Smooth muscle cell (in vitro differentiated cells): Measurements from ENCODE around the gene BAIAP2. TPM values are rescaled to one million over a fixed set of nuclear protein-coding genes. Genes with fewer than 3 reads are reported as not detected.

Experiments used
- DNase-seq: peaks from one replicate; lab custom pipeline; 2025; ENCODE audit not compliant: unreplicated experiment; lab: John Stamatoyannopoulos, UW
- H2AFZ ChIP-seq: fragments of 200-600 bp; sonication (generic); 2 replicates; pipeline ENCODE4 v1.6.0; 2016; ENCODE audit warnings: antibody characterized with exemption, low read depth, mild to moderate bottlenecking
- H3F3A ChIP-seq: fragments of 200-600 bp; sonication (generic); 2 replicates; pipeline ENCODE4 v1.6.0; 2017; ENCODE audit warnings: antibody characterized with exemption, low read depth
- H3K27ac ChIP-seq: fragments of 200-600 bp; sonication (generic); 2 replicates; pipeline ENCODE4 v1.5.1; 2016; ENCODE audit warnings: low read depth, mild to moderate bottlenecking
- H3K27me3 ChIP-seq: fragments of 200-600 bp; sonication (generic); 2 replicates; pipeline ENCODE4 v1.6.1; 2016; ENCODE audit warnings: low read depth, mild to moderate bottlenecking
- H3K36me3 ChIP-seq: fragments of 200-600 bp; sonication (generic); 2 replicates; pipeline ENCODE4 v1.5.1; 2016; ENCODE audit warnings: low read depth
- H3K4me1 ChIP-seq: fragments of 200-600 bp; sonication (generic); 2 replicates; pipeline ENCODE4 v1.5.1; 2016; ENCODE audit warnings: low read depth
- H3K4me2 ChIP-seq: fragments of 200-600 bp; sonication (generic); 2 replicates; pipeline ENCODE4 v1.6.0; 2016; ENCODE audit warnings: mild to moderate bottlenecking
- H3K4me3 ChIP-seq: fragments of 200-600 bp; sonication (generic); 2 replicates; pipeline ENCODE4 v1.5.1; 2016; ENCODE audit warnings: mild to moderate bottlenecking
- H3K79me2 ChIP-seq: fragments of 200-600 bp; sonication (generic); 2 replicates; pipeline ENCODE4 v1.6.0; 2016; ENCODE audit warnings: low read depth, mild to moderate bottlenecking
- H3K9ac ChIP-seq: fragments of 200-600 bp; sonication (generic); 2 replicates; pipeline ENCODE4 v1.6.0; 2016; ENCODE audit warnings: low read depth
- H3K9me3 ChIP-seq: fragments of 200-600 bp; sonication (generic); replicated peaks from 2 replicates; pipeline ENCODE4 v1.5.1; 2016; ENCODE audit warnings: low read depth
- H4K20me1 ChIP-seq: fragments of 200-600 bp; sonication (generic); 2 replicates; pipeline ENCODE4 v1.6.0; 2016; ENCODE audit warnings: low read depth
- WGBS: methylation state at CpG from one replicate; pipeline ENCODE4 v1.1.7; 2016; ENCODE audit warnings: low lambda C conversion rate; 5-methylcytosine and 5-hydroxymethylcytosine counted together
- polyA plus RNA-seq: library from polyadenylated mRNA; unstranded; fragments of >200 nt; fragmentation: Nextera tagmentation; extraction: Ambion mirVana; gene quantifications from 2 replicates; pipeline ENCODE4 v1.2.1, GENCODE V29; 2016
- total RNA-seq: library from RNA; depleted of rRNA; stranded (reverse); fragments of >200 nt; gene quantifications from 2 replicates; pipeline ENCODE4 v1.2.3, GENCODE V29; 2014
- TF ChIP-seq, protein P1 (sequence below): fragments of 200-600 bp; sonication (generic); IDR thresholded peaks from 2 replicates; pipeline ENCODE4 v1.5.1; 2017; ENCODE audit warnings: borderline replicate concordance, mild to moderate bottlenecking, antibody characterized with exemption; ENCODE audit not compliant: insufficient read depth, poor library complexity, severe bottlenecking

The BAIAP2 gene
- total and polyA plus RNA-seq, 2 experiments from 2014 or later = 26.6 to 41.9 TPM

DNA sequence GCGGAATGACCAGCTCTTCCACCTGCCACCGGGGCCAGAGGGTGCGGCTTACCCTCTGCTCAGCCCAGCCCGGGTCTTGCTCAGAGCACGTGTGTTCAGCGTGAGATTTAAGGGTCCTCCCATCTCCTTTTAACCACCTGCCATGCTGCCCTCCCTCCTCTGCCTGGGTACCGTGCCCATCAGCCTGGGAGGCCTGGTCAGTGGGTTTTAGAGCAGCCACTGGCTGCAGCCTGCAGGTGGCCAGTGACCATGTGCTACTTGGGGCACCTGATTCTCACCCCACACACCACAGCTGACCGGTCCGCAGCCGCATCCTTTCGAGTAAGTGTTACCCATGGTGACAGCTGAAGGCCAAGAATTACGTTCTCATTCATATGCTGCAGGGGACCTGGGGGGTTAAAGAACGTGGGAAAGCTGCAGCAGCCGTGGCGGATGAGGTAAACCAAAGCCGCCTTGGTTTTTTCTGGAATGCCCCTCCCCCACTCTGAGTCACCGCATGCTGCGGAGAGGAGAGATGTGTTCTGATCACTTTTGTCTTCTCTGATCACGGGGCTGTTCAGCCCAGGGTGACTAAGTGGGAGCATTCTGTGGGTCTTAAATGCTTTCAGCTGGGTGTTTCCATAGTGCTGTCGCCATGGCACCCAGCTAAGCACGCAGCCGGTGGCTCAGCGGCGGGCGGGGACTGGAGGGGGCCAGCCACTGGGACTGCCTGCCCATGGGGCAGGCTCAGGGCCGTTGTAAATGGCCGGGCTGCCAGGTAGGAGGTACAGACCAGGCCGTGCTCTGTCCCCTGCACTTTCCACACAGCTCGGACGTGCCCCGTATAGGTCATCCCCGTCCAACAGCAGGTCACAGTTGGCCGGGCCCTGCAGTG lies 59.8 kb downstream of the BAIAP2 start:
- 18% methylated on average over 33 of the region's 33 CpGs for WGBS
- TF ChIP-seq, protein P1, sequence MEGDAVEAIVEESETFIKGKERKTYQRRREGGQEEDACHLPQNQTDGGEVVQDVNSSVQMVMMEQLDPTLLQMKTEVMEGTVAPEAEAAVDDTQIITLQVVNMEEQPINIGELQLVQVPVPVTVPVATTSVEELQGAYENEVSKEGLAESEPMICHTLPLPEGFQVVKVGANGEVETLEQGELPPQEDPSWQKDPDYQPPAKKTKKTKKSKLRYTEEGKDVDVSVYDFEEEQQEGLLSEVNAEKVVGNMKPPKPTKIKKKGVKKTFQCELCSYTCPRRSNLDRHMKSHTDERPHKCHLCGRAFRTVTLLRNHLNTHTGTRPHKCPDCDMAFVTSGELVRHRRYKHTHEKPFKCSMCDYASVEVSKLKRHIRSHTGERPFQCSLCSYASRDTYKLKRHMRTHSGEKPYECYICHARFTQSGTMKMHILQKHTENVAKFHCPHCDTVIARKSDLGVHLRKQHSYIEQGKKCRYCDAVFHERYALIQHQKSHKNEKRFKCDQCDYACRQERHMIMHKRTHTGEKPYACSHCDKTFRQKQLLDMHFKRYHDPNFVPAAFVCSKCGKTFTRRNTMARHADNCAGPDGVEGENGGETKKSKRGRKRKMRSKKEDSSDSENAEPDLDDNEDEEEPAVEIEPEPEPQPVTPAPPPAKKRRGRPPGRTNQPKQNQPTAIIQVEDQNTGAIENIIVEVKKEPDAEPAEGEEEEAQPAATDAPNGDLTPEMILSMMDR = no peak
- H3K36me3 ChIP-seq = no peaks in the 10 kb centered on the region
- no peaks in the 10 kb centered on the region for H3K27me3 ChIP-seq
- H2AFZ ChIP-seq = no peak overlapping the region
- peaks cover 11% of the 10 kb centered on the region for H3F3A ChIP-seq
- no peak overlapping the region for H3K4me3 ChIP-seq
- H3K79me2 ChIP-seq = no peaks in the 10 kb centered on the region
- peak overlapping the region; percentile 83 for H3K4me2 ChIP-seq
- peak overlapping the region; percentile 99 for H3K27ac ChIP-seq
- H4K20me1 ChIP-seq = peaks cover 36% of the 10 kb centered on the region
- H3K9ac ChIP-seq = peak overlapping the region; percentile 94
- peak; percentile 78 for DNase-seq
- no peaks in the 10 kb centered on the region for H3K9me3 ChIP-seq
- peaks cover 42% of the 10 kb centered on the region for H3K4me1 ChIP-seq

DNA sequence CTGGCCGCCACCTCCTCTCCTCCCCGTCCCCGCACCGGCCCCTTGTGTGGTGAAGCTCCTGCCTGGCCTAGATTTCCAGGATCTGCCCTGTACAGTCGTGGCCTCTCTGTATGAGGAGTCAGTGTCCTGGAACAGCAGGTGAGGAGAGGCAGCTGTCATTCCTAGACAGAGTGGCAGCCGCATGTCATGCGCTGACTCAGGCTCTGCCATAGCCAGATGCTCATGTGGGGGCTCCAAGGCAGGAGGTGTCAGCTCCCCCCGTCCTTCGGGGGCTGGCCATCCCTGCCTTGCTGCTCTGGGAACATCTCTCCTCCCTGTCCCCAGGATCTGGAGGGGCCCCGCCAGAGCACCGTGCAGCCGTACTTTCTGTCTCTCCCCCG lies 60.4 kb downstream of the BAIAP2 start:
- H3K79me2 ChIP-seq = no peaks in the 10 kb centered on the region
- 48% methylated on average over 13 of the region's 13 CpGs for WGBS
- peaks cover 31% of the 10 kb centered on the region for H4K20me1 ChIP-seq
- H3K27ac ChIP-seq = peak overlapping the region; percentile 99
- peak overlapping the region; percentile 83 for H3K4me2 ChIP-seq
- no peaks in the 10 kb centered on the region for H3K27me3 ChIP-seq
- no peaks in the 10 kb centered on the region for H3K36me3 ChIP-seq
- H3K9ac ChIP-seq = peak overlapping the region; percentile 94
- peaks cover 42% of the 10 kb centered on the region for H3K4me1 ChIP-seq
- H3K9me3 ChIP-seq = no peaks in the 10 kb centered on the region
- TF ChIP-seq, protein P1 = no peak
- H3F3A ChIP-seq = peaks cover 11% of the 10 kb centered on the region
- H2AFZ ChIP-seq = no peak overlapping the region
- no peak for DNase-seq
- H3K4me3 ChIP-seq = no peak overlapping the region

- Histone ChIP-seq H3K27ac (peak overlapping the region; percentile 67), H3K36me3 (no peaks in the 10 kb centered on the region), H3K27me3 (no peaks in the 10 kb centered on the region), H4K20me1 (peaks cover 30% of the 10 kb centered on the region), H3K9ac (peak overlapping the region; percentile 58), H3K9me3 (no peaks in the 10 kb centered on the region), H3K4me3 (no peak overlapping the region), H2AFZ (no peak overlapping the region), H3K79me2 (no peaks in the 10 kb centered on the region), H3K4me1 (peaks cover 42% of the 10 kb centered on the region), H3K4me2 (peak overlapping the region; percentile 83), H3F3A (peaks cover 11% of the 10 kb centered on the region)
- 84% methylated on average over 5 of the region's 7 CpGs for WGBS
- TF ChIP-seq, protein P1 = no peak
- DNase-seq = no peak
These were observed 61.8 kb downstream of the BAIAP2 start for GRCh38 chr17:81096741-81097133.
